Inferior parietal cortex (tissue), 1 donor: Measurements from ENCODE around the gene PPP1R8.

Experiments
- DNase-seq: peaks from one replicate; pipeline ENCODE4 v3.0.0-alpha.2; 2016; ENCODE audit errors: extremely low spot score

The PPP1R8 gene

DNA sequence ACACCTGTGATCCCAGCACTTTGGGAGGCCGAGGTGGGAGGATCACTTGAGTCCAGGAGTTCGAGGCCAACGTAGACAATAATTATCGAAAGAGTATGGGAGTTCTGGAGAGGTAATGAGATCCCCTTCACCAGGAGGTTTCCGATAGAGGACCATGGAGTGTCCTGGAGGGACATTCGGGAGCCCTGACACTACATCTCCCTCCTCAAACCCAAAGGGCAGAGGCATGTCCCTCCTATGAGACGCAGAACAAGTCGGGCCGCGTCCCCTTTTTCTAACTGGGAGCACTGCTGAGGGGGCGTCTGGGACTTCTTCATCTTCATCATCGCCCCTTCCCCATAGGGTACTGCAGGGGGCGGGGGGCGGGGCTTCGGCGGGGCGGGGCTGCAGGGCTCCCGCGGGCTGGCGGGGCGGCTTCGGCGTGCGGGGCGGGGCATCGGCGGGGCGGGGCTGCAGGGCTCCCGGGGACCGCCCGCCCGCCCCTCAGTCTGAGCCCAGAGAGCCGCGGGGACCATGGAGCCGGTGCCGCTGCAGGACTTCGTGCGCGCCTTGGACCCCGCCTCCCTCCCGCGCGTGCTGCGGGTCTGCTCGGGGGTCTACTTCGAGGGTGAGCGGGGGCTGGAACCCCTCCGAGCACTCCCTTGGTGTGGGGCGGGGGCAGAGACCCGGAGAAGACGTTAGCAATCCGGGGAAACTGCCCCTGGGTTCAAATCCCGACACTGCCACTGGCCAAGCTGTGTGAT, 41.6 kb downstream of the PPP1R8 start, which contains the start of gene THEMIS2:
TSS of gene THEMIS2 (plus strand) at position 486 of the 743 bp plus-strand sequence. CDS start at position 514, 28 bp downstream.
- DNase-seq: no peak

DNA sequence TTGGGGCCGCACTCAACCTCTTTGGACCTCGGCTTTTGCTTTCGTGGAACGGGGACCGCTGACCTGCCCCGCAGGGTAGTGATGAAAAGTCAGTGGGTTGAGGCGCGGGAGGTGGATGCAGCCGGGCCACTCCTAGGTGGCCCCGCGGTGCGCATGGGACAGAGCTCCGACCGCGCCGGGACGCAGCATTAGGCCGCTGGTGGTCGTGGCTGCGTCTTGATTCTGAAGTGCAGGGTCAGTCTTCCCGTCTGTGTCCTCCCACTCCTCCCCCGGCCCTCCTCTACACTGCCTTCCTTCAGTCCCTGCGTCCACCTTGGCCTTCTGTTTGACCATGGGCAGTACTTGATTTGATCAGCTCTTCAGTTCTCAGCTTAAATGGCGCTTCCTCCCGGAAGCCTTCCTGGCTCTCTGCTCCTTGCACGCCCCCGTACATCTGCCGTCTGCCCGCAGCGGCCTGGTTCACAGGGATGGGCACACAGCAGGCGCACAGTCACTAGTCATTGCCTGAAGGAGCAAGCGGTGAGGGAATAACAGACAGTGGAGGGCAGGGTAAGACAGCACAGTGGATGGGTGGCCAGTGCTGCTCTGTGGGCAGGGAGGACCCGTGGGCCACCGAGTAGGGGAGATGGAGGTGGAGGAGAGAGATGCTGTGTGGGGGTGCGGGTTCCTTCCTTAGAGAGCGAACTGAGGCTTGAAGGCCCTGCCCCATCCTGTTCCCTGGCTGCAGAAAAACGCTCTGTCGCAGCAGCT, 42.4 kb downstream of the PPP1R8 start:
- DNase-seq: no peak

DNA sequence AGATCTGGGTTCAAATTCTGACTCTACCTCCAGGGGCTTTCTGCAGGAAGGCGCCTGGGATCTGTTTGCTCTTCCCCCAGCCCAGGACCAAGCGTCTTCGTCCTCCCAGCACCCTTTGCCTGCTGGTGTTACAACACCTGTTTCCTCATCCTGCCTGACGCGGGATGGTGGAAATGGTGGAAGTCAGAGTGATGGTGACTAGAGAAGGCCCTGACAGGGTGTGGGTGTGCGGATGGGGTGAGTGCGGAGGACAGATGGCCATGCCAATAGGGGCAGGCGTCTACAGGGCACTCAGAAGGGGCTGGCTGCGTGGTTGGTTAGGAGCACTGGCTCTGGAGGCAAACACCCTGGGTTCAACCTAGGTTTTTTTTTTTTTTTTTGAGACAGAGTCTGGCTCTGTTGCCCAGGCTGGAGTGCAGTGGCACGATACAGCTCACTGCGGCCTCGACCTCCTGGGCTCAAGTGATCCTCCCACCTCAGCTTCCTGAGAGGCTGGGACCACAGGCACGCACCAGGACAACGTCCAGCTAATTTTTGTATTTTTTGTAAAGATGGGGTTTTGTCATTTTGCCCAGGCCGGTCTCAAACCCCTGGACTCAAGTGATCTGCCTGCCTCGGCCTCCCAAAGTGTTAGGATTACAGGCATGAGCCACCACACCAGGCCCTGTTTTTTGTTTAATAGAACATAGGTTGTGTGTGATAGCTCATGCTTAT, 43.2 kb downstream of the PPP1R8 start:
- DNase-seq: no peak

DNA sequence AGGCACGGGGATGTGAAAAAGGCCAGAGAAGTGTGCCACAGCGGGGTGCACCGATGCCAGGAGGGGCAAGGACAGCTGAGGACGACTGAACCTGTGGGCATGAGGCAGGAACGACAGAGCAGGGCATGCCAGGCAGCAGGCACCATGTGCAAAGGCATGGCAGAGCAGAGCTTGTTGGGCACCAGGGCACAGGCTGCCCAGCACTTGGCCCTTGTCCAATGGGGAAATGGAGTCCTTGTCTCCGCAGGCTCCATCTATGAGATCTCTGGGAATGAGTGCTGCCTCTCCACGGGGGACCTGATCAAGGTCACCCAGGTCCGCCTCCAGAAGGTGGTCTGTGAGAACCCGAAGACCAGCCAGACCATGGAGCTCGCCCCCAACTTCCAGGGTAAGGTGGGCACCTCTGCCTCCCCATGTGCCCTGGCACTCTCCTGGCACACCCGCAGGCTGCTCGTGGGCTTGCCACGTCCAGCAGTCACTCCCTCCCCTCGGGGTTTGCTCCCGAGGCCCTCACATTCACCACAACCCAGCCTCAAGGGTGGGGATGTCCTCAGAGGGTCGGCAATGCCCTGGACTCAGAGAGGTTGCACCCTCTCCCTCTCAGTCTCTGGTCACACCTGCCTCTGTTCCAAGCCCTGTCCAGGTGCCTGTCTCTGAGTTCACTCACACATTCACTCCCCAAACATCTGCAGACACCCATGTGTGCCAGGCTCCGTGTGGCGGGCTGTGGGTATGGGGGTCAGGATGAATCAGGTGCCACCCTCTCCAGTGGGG, 45.9 kb downstream of the PPP1R8 start:
- DNase-seq: no peak

DNA sequence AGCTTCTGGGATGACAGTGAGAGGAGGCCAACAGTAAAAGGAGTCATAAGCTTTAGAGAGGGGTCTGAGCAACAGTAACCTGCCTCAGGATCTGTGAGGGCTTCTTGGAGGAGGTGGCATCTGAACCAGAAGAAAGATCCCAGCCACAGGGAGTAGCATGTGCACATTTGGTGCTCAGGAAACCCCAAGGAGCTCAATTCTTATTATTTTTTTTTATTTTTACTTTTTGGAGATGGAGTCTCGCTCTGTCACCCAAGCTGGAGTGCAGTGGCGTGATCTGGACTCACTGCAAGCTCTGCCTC, 46.5 kb downstream of the PPP1R8 start:
- DNase-seq: no peak

DNA sequence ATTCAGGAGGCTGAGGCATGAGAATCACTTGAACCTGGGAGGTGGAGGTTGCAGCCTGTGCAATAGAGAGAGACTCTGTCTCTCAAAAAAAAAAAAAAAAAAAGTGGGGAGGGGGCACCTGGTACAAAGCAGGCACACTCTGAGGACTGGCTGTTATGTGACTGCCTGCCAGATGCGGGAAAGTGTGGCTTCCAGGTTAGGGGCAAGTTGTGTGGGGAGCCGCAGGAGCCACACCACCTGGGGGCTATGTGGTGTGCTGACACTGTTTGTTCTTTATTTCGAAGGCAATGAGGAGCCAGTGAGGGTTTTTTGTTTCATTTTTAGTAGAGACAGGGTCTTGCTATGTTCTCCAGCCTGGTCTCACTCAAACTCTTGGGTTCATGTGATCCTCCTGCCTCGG, 47.5 kb downstream of the PPP1R8 start:
- DNase-seq: no peak

GRCh38 chr1:27878787-27879335, 48.3 kb downstream of the PPP1R8 start:
- no peak for DNase-seq

GRCh38 chr1:27879374-27880082, 48.9 kb downstream of the PPP1R8 start:
- no peak for DNase-seq

DNA sequence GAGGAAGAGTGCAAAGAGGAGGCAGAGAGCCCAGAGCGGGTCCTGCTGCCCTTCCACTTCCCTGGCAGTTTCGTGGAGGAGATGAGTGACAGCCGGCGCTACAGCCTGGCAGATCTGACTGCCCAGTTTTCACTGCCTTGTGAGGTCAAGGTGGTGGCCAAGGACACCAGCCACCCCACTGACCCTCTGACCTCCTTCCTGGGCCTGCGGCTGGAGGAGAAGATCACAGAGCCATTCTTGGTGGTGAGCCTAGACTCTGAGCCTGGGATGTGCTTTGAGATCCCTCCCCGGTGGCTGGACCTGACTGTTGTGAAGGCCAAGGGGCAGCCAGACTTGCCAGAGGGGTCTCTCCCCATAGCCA, 51.9 kb downstream of the PPP1R8 start:
- no peak for DNase-seq

DNA sequence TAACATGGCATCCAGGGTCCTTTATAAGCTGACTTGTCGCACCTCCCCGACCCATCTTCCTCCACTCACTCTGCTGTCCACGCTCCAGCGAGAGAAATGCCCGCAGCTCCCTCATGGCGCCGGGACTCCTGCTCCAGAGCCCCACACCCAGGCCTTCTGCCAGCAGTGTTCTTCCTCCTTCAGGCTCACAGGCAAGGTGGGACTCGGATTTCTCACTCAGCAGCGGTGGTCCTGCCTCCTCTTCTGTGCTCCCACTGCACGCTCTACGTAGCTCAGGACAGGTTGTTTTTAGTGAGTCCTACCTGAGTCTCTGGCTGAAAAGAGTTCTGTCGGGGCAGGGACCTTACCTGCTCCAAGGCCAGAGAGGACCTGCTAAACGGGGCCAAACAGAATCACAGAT, 53.0 kb downstream of the PPP1R8 start:
- no peak for DNase-seq

DNA sequence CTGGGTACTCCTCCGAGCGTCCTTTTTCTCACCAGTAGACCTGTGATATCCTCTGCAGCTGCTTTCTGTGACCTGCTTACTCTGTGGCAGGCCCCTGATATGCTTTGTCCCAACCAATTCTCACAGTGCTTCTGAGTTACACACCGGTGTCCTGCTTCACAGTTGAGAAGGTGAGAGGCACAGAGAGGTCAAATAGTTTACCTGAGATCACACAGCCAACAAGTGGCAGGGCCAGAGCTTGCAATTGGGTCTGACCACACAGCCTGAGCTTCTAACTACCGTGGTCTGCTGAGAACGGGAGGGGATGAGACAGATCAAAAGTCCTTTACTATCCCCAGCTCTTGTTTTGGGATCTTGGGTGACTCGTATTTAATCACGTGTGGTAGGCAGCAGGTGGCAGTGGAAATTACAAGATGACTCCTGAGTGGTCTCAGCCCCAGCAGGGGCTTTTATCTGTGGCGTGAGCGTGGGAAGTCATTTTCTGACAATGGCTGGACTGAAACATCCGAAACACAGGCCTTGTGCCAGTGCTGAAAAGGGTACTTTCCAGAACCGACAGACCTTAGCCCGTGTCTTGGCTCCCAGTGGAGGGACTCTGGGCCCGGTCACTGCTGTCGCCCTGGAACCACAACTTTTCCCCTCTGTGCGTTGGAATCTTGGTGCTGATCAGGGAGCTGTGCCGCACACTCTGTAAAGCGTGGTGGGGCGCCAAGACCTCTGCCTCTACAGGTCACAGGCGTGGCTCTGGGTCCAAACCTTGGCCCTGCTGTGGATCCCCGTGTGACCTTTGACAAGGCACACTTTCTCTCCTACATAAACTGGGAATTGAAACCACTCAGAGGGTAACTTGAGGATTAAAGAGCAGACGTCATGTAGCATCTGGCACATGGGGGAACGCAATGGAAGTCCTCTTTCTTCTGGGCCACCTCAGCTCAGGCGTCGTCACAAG, 53.7 kb downstream of the PPP1R8 start:
- no peak for DNase-seq

- DNase-seq: no peak
These were observed 54.5 kb downstream of the PPP1R8 start for GRCh38 chr1:27885114-27885528.

GRCh38 chr1:27885621-27886352, 55.2 kb downstream of the PPP1R8 start:
- DNase-seq: no peak

DNA sequence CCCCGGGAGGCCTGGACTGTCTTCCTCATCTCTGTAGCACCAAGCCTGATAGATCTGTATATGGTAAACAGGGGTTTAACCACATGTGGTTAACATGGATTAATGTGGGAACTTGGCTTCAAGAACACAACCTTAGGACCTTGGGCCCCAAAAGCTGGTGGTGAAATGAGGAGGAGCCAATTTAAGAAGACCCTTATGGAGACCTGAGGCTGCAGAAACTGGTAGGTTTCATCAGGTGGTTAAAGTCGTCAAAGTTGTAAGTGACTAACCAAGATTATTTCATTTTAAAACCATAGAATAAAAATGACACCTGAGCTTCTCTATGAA, 55.7 kb downstream of the PPP1R8 start:
- DNase-seq: no peak

DNA sequence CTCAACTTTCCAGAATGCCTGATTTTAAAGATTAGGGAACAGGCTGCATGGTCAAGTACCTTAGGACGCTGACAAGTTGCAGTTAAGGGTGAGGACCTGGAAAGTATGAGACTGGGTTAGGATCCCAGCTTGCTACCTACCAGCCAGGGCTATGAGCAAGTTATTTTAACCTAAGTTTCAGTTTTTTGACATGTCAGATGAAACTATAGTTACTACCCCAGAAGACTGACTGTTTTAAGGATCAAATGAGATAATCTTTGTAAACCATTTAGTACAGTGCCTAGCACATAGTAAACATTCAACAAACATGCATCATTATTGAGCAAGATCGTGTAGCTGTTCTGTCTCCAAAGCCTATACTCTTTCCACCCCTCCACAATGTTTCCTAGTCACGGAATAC, 56.2 kb downstream of the PPP1R8 start:
- DNase-seq: no peak

DNA sequence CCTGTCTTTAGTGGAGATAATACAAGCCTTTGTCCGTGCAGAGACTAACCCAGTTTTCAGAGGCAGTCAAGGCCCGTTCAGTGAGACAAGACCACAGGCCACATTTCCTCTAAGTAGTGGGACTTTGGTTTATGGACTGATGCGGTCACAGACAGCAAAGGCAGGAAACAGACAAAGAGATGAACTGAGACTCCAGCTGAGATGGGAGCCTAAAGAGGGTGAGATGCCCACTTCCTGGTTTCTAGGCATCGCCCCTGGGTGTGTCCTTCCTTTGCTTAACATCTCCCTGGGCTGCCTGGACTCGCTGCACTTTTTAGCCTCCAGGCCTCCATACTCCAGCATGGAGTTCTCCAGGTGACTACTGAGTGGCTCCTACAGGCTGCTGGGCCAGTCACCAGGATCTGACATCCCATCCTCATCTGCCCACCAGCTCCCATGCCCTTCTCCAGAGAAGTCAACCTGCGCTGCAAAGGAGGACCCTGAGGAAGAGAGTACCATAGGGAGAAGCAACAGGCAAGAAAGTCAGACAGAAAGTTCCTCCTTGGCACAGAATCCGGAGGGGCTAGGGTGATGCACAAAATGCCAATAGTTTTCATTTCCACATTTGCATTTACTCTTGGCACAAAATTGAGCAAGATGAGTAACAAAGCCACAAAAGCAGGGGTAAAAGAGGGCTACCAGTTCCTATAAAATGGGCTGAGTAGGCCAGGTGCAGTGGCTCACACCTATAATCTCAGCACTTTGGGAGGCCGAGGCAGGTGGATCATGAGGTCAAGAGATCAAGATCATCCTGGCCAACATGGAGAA, 56.8 kb downstream of the PPP1R8 start:
- no peak for DNase-seq

DNA sequence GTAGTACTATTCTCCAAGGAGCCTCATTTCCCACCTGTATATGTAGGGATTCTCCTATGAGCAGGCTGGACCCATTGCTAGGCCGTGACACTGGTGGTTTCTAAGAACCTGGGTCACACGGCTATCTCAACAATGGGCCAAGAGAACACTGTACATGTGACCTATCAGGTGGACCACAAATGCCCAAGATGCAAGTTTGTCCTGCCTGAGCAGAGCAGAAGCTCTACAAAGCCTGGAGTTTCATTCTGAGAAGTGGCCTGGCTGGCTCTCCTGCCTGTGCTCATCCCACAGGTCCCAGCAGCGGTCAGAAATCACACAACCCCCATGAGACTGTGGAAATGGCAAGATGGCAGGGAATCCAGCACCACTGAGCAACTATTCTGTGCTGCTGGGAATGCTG, 58.9 kb downstream of the PPP1R8 start:
- no peak for DNase-seq

GRCh38 chr1:27891196-27891889, 60.8 kb downstream of the PPP1R8 start:
- DNase-seq: no peak
